HepG2 (cell line): Measurements from ENCODE around the gene PAPPA. TPM values are rescaled to one million over a fixed set of nuclear protein-coding genes. Genes with fewer than 3 reads are reported as not detected.

Experiments used
- ATAC-seq: fragments of 200-7000 bp; cut with Tn5 transposase; 3 replicates; pipeline ENCODE4 v1.9.1; 2020; ENCODE audit warnings: mild to moderate bottlenecking, moderate library complexity
- BruUV-seq: library from RNA; stranded (reverse); fragments of 400-500 nt; replicated peaks from 2 replicates; lab custom pipeline; 2021; lab: Mats Ljungman, UMichigan
- CTCF ChIA-PET: fragments of 300-600 bp; formaldehyde crosslinking; extraction: SDS; loops from one replicate; lab custom pipeline; 2021; ENCODE audit warnings: low total read pairs, inconsistent platforms, low intra/inter-chr PET ratio; lab: Yijun Ruan, JAX
- POLR2A ChIA-PET: fragments of 350-600 bp; sonication (Branson Sonifier 250); formaldehyde crosslinking; loops from one replicate; lab custom pipeline; 2020; ENCODE audit warnings: antibody characterized with exemption, inconsistent platforms; lab: Yijun Ruan, JAX
- DNase-seq: peaks from one replicate; pipeline ENCODE4 v3.0.0-alpha.2; 2015; ENCODE audit warnings: low spot score
- FAIRE-seq: peaks from 3 replicates; lab custom pipeline; 2011; peaks lifted over from hg19 to GRCh38; lab: Jason Lieb, UNC
- H2AFZ ChIP-seq: one replicate; pipeline ENCODE4 v1.6.1; 2011; ENCODE audit warnings: low read length, inconsistent platforms
- H3K27ac ChIP-seq: fragments of 300-600 bp; 3 replicates; pipeline ENCODE4 v1.8.0; 2011; ENCODE audit warnings: mixed run types, mild to moderate bottlenecking, mixed read lengths, low read length, inconsistent platforms; ENCODE audit not compliant: insufficient read depth; ENCODE audit errors: extremely low read length
- H3K27me3 ChIP-seq, 2 experiments: fragments of 200-600 bp in 1 of 2; 2 replicates in 1 of 2; 3 replicates in 1 of 2; pipeline versions ENCODE4 v1.6.0 to v1.8.0; 2011; ENCODE audit warnings: low read length in 2 of 2, mild to moderate bottlenecking in 2 of 2, moderate library complexity in 2 of 2, inconsistent platforms in 1 of 2; ENCODE audit not compliant: insufficient read depth in 2 of 2, control insufficient read depth in 1 of 2
- H3K36me3 ChIP-seq, 2 experiments: fragments of 200-600 bp in 1 of 2; replicated peaks in 1 of 2; 2 replicates in 1 of 2; 3 replicates in 1 of 2; pipeline versions ENCODE4 v1.5.1 to v1.8.0; 2011; ENCODE audit warnings: low read length in 2 of 2, inconsistent platforms in 1 of 2; ENCODE audit not compliant: insufficient read depth in 2 of 2, control insufficient read depth in 1 of 2
- H3K4me1 ChIP-seq: 2 replicates; pipeline ENCODE4 v1.5.1; 2012; ENCODE audit warnings: low read length, inconsistent platforms; ENCODE audit not compliant: insufficient read depth
- H3K4me2 ChIP-seq: 2 replicates; pipeline ENCODE4 v1.6.0; 2011; ENCODE audit warnings: low read depth, low read length, inconsistent platforms
- H3K4me3 ChIP-seq, 3 experiments: fragments of 200-600 bp in 1 of 3; sonication (generic), shearing (Covaris generic) in 1 of 3; replicated peaks in 1 of 3; 2 replicates each; pipeline ENCODE4 v1.5.1; 2011 to 2016; ENCODE audit warnings: low read length in 3 of 3, inconsistent platforms in 2 of 3, low read depth in 2 of 3, mild to moderate bottlenecking in 2 of 3, control low read depth in 1 of 3, mixed read lengths in 1 of 3; ENCODE audit not compliant: insufficient read depth in 1 of 3
- H3K79me2 ChIP-seq: one replicate; pipeline ENCODE4 v1.6.1; 2011; ENCODE audit warnings: low read length, inconsistent platforms; ENCODE audit not compliant: insufficient read depth
- H3K9ac ChIP-seq: 2 replicates; pipeline ENCODE4 v1.6.0; 2011; ENCODE audit warnings: mild to moderate bottlenecking, low read depth, low read length, inconsistent platforms; ENCODE audit not compliant: insufficient read depth
- H3K9me3 ChIP-seq: 2 replicates; pipeline ENCODE4 v1.5.1; 2012; ENCODE audit warnings: mild to moderate bottlenecking, low read length
- H4K20me1 ChIP-seq: 2 replicates; pipeline ENCODE4 v1.6.0; 2011; ENCODE audit warnings: inconsistent platforms, mild to moderate bottlenecking, low read length, moderate library complexity; ENCODE audit not compliant: insufficient read depth
- BCLAF1 ChIP-seq: fragments of 450-650 bp; IDR thresholded peaks from 2 replicates; pipeline ENCODE4 v1.6.1; 2017; ENCODE audit warnings: mild to moderate bottlenecking
- BRF2 ChIP-seq: sonication (generic); formaldehyde crosslinking; IDR thresholded peaks from 2 replicates; pipeline ENCODE4 v1.8.1; 2022; ENCODE audit warnings: mild to moderate bottlenecking, missing genetic modification reagents
- FOSL1 ChIP-seq: sonication (generic); formaldehyde crosslinking; IDR thresholded peaks from 2 replicates; pipeline ENCODE4 v1.9.0; 2021; ENCODE audit warnings: missing genetic modification reagents, borderline replicate concordance
- HHEX ChIP-seq: IDR thresholded peaks from 2 replicates; pipeline ENCODE4 v1.6.1; 2016; ENCODE audit warnings: control low read depth
- JUND ChIP-seq: sonication (generic); formaldehyde crosslinking; IDR thresholded peaks from 2 replicates; pipeline ENCODE4 v1.8.0; 2022; ENCODE audit warnings: mild to moderate bottlenecking, missing genetic modification reagents
- MTA1 ChIP-seq: sonication (generic); formaldehyde crosslinking; IDR thresholded peaks from 2 replicates; pipeline ENCODE4 v1.4.0; 2020; ENCODE audit warnings: missing genetic modification reagents, mild to moderate bottlenecking, borderline replicate concordance
- RXRB ChIP-seq: IDR thresholded peaks from 2 replicates; pipeline ENCODE4 v1.6.1; 2016; ENCODE audit warnings: borderline replicate concordance, missing genetic modification reagents, missing compliant biosample characterization
- TCF7L2 ChIP-seq: IDR thresholded peaks from 2 replicates; pipeline ENCODE4 v1.6.1; 2011; ENCODE audit warnings: mild to moderate bottlenecking, low read depth, low read length, moderate library complexity
- TP53 ChIP-seq: sonication (generic); formaldehyde crosslinking; conservative IDR thresholded peaks from 2 replicates; pipeline ENCODE4 v1.4.0; 2020; ENCODE audit warnings: missing genetic modification reagents
- ZBTB14 ChIP-seq: sonication (generic); formaldehyde crosslinking; IDR thresholded peaks from 2 replicates; pipeline ENCODE4 v1.4.0; 2020; ENCODE audit warnings: missing genetic modification reagents
- ZHX1 ChIP-seq: sonication (generic); formaldehyde crosslinking; IDR thresholded peaks from 2 replicates; pipeline ENCODE4 v1.8.1; 2022; ENCODE audit warnings: low read depth, mild to moderate bottlenecking, missing genetic modification reagents
- WGBS: methylation state at CpG from one replicate; pipeline ENCODE4 v1.1.6; 2017; ENCODE audit warnings: low lambda C conversion rate; 5-methylcytosine and 5-hydroxymethylcytosine counted together
- in situ Hi-C: cut with HindIII; loops from 2 replicates; pipeline ENCODE4 v1.10.0; 2017; ENCODE audit warnings: low pct_unique_long_range_greater_than_20kb; ENCODE audit not compliant: extremely low pct_ligation_motif_present
- intact Hi-C: fragments of 100-400 bp; cut with micrococcal nuclease; formaldehyde crosslinking; loops from one replicate; pipeline ENCODE4 v1.10.0; 2022; ENCODE audit not compliant: unreplicated experiment
- polyA plus RNA-seq, 8 experiments: library from polyadenylated mRNA; depleted of rRNA in 3 of 8; stranded (reverse) in 7 of 8; unstranded in 1 of 8; fragments of >200 nt; fragmentation: Illumina TruSeq in 4 of 8; extraction: Trizol in 4 of 8; gene quantifications; 2 replicates each; pipeline versions ENCODE4 v1.2.1 to v1.2.3, GENCODE V29; 2011 to 2016; ENCODE audit warnings: low read depth in 4 of 8, missing spikeins in 1 of 8, mixed read lengths in 1 of 8; ENCODE audit not compliant: insufficient read depth in 1 of 8
- total RNA-seq, 5 experiments: library from RNA; depleted of rRNA; stranded (reverse); fragments of >200 nt; fragmentation: Illumina TruSeq; extraction: Trizol; gene quantifications; 2 replicates each; pipeline ENCODE4 v1.2.3, GENCODE V29; 2016; ENCODE audit warnings: low read depth in 1 of 5

PAPPA gene
- total and polyA plus RNA-seq, 2 of the 13 experiments (the other 11 are each of a cell fraction or from before 2014, with no cell fraction given): 0.09 to 0.11 TPM

GRCh38 chr9:116260531-116260930, 106.9 kb downstream of the PAPPA start:
- FAIRE-seq (no peak), DNase-seq (no peak), ATAC-seq (no peak)
- Histone ChIP-seq H3K4me1 (no peaks in the 10 kb centered on the region), H2AFZ (no peak overlapping the region), H3K4me2 (no peak overlapping the region), H3K9me3 (no peaks in the 10 kb centered on the region), H4K20me1 (no peaks in the 10 kb centered on the region), H3K79me2 (no peaks in the 10 kb centered on the region), H3K4me3 (no peak overlapping the region), H3K9ac (no peak overlapping the region), H3K27ac (no peak overlapping the region), H3K27me3 (no peaks in the 10 kb centered on the region), H3K36me3 (no peaks in the 10 kb centered on the region)
- CTCF ChIA-PET: no interaction called here
- 0% methylated on average over 2 of the region's 2 CpGs for whole genome bisulfite sequencing
- intact Hi-C loops (no loop called here), in situ Hi-C loops (no loop called here)
- POLR2A ChIA-PET: no interaction called here
- BruUV-seq: no TSS peak
- TF ChIP-seq RXRB: no peak
- no peak for TF ChIP-seq FOSL1
- no peak for TF ChIP-seq ZHX1 (CRISPR knock-in tag)
- TF ChIP-seq MTA1: no peak

- Histone ChIP-seq H3K9ac (no peak overlapping the region), H4K20me1 (no peaks in the 10 kb centered on the region), H3K79me2 (no peaks in the 10 kb centered on the region), H3K4me1 (no peaks in the 10 kb centered on the region), H3K4me2 (no peak overlapping the region), H2AFZ (no peak overlapping the region), H3K27ac (no peak overlapping the region), H3K27me3 (no peaks in the 10 kb centered on the region), H3K9me3 (no peaks in the 10 kb centered on the region), H3K4me3 (no peak overlapping the region), H3K36me3 (no peaks in the 10 kb centered on the region)
- intact Hi-C loops (no loop called here), in situ Hi-C loops (no loop called here)
- POLR2A ChIA-PET: no interaction called here
- FAIRE-seq (no peak), DNase-seq (no peak), ATAC-seq (no peak)
- WGBS: 0% methylated on average over 5 of the region's 5 CpGs
- CTCF ChIA-PET: no interaction called here
- BruUV-seq: no TSS peak
- TF ChIP-seq TCF7L2 (no peak), ZBTB14 (no peak), BRF2 (no peak), HHEX (CRISPR knock-in tag) (no peak), BCLAF1 (no peak), JUND (CRISPR knock-in tag) (no peak), TP53 (no peak)
Measured at GRCh38 chr9:116262448-116262847, 108.9 kb downstream of the PAPPA start.
